ENCODE data around the gene CEP85. TPM values are rescaled to one million over a fixed set of nuclear protein-coding genes. Genes with fewer than 3 reads are reported as not detected.

Gene CEP85
- total RNA-seq, 1 donor, result 13.0 TPM

DNA sequence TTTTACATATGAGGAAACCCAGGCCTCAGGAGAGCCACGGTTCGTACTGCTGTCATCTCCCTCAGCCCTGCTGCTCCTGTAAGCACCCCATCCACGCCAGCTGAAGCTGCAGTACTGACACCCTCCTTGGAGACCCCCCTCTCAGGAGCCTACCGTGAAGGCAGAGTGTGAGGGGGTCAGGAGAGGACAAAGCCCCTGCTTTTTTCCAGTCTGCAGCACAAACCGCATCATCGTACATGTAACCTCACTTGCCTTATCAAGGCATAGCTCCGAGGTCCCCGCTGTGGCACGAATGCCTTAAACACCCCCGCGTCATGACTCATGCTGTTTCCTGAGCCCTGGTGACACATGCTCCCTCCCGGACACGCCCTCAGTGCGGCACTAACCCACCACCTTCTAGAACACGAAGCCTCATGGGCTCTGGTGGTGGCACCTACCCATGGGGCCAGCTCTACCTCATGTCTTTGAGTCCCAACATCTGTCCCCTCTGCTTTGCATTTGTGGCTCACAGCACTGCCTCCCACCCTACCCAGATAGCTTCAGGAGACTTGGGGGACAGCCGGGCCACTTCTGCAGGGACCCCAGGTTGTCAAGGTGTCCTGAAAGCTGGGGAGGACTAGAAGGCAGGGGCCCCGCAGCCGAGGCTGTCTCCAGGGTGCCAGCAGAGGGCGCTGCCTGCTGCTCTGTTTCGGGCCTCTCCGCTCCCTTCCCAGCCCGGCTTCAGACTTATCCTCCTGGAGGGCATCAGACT, 50.8 kb downstream of the CEP85 start:
- peak; percentile 86 for DNase-seq (ENCODE audit: low read depth)
- TF ChIP-seq, protein P1, sequence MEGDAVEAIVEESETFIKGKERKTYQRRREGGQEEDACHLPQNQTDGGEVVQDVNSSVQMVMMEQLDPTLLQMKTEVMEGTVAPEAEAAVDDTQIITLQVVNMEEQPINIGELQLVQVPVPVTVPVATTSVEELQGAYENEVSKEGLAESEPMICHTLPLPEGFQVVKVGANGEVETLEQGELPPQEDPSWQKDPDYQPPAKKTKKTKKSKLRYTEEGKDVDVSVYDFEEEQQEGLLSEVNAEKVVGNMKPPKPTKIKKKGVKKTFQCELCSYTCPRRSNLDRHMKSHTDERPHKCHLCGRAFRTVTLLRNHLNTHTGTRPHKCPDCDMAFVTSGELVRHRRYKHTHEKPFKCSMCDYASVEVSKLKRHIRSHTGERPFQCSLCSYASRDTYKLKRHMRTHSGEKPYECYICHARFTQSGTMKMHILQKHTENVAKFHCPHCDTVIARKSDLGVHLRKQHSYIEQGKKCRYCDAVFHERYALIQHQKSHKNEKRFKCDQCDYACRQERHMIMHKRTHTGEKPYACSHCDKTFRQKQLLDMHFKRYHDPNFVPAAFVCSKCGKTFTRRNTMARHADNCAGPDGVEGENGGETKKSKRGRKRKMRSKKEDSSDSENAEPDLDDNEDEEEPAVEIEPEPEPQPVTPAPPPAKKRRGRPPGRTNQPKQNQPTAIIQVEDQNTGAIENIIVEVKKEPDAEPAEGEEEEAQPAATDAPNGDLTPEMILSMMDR (IDR thresholded peaks at IDR 0.05; ENCODE audit: insufficient read depth, low read depth, low read length), result peak; percentile 78
- no peak overlapping the region for H3K4me3 ChIP-seq (ENCODE audit: low read depth, low read length)

DNA sequence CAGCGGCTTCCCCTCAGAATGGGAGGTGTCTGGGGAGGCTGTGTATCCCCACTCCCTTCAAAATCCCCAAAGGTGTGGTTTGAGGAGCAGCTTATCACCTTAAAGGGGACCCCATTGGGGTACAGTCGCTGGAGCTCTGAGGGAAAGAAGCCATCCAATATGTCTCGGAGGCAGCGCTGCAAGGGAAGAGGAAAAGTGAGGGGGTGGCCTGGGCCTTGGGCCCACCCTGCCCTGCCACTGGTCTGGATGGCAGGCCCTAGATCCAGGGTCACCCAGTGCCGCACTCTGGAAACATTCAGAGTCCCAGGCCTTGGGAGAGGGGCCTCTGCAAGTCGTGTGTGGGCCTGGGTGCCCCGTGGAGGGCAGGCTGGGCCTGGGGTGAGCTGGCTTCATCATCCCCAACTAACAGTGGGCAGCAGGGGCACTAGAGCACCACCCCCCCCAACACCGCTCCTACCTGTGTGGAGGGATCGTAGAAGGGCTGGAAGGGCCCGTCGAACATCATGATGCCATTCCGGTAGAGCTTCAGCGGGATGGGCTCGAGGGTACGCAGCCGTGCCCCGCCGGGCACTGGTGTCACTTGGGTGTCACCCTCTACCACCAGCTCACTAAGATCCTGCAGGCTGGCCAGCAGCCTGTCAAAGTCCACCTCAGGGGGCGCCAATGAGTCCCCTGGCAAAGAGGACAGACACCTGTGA, 51.5 kb downstream of the CEP85 start:
- H3K4me3 ChIP-seq (ENCODE audit: low read depth, low read length), result no peak overlapping the region
- TF ChIP-seq, protein P1 (IDR thresholded peaks at IDR 0.05; ENCODE audit: insufficient read depth, low read depth, low read length), result peak; percentile 53
- DNase-seq (ENCODE audit: low read depth), result no peak

DNA sequence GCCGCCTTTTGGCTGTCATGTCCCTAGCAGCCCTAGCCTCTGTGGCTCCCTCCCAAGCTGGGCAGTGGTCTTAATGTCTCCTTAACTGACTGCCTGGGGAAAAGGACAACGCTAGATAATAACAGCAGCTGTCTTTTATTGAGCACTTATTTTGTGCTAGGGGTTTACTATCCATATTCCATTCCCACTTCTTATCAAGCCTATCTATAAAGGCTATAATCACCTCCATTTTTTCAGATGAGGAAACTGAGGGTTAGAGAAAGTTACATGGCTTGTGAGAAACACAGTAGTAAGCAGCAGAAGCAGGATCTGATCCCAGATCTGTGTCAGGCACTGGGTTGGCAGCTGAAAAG, 52.0 kb downstream of the CEP85 start:
- TF ChIP-seq, protein P1 (IDR thresholded peaks at IDR 0.05; ENCODE audit: insufficient read depth, low read depth, low read length), result no peak
- DNase-seq (ENCODE audit: low read depth), result no peak
- H3K4me3 ChIP-seq (ENCODE audit: low read depth, low read length), result no peak overlapping the region

DNA sequence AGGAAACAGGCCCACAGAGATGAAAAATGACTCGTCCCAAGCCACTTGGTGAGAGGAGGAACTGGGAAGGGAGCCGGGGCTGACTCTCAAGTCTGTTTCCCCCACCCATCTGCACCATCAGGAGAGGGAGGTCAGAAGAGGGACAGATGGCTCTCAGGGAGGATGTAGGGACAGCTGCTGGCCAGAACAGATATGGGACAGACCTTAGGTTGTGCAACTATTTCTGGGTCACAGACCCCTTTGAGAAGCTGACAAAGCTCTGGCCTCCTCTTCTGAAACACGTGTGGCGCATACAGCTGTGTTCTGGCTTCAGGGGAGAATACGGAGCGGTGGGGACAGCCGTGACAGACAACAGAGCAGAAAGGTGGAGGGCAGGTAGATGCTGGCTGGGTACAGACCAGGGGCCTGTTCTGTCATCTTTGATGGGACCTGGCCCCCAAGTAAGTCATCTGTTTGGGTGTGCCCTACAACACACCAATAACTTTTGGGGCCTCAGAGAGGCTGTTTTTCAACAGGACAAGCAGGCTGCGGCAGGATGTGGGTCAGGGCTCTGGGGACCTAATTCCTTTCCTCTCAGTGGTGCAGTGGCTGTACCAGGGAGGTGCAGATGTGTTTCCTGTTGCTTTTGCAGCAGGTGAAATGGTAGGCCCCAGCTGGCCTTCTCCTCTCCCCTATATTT, 53.2 kb downstream of the CEP85 start:
- DNase-seq (ENCODE audit: low read depth), result no peak
- H3K4me3 ChIP-seq (ENCODE audit: low read depth, low read length), result no peak overlapping the region
- TF ChIP-seq, protein P1 (IDR thresholded peaks at IDR 0.05; ENCODE audit: insufficient read depth, low read depth, low read length), result no peak

DNA sequence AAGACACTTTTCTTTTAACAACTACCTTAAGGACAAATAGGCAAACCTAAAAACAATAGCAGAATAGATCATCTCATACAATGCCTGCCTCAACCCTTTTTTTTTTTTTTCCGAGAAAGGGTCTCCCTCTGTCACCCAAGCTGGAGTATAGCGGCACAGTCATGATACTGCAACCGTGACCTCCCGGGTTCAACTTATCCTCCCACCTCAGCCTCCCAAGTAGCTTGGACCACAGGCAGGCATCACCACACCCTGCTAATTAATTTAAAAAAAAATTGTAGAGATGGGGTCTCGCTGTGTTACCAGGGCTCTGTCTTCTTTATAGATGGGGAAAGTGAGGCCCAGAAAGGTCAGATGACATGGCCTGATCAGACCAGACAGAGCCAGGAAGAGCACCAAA, 53.8 kb downstream of the CEP85 start:
- no peak for DNase-seq (ENCODE audit: low read depth)
- H3K4me3 ChIP-seq (ENCODE audit: low read depth, low read length), result no peak overlapping the region
- TF ChIP-seq, protein P1 (IDR thresholded peaks at IDR 0.05; ENCODE audit: insufficient read depth, low read depth, low read length), result no peak

DNA sequence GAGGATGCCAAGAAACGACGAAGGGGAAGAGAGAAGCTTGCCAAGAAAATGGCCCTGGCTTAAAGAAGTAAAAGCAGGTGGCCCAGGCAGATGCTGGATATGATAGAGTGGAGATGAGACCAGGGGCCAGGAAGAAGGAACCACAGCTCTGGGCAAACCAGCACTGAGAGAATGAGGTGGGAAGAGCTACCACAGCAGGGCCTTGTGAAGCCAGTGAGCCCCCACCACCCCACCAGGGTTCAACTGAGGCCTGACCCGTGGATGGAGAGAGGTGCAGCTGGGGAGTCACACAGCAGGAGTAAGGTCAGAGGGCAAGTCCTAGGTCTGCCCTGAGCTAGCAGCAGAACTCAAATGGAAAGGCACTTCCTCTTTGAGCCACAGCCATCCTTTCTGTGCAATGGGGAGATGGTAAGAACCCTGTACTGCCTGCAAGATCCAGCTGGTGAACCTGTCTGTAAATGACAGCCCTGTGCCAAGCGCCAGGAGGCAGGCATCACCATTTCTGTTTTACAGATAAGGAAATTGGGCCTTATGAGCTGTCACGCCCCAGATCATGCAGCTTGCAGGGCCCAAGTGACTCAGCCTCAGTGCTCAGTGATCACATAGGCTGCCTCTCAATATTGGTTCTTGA, 54.4 kb downstream of the CEP85 start:
- DNase-seq (ENCODE audit: low read depth), result no peak
- no peak overlapping the region for H3K4me3 ChIP-seq (ENCODE audit: low read depth, low read length)
- TF ChIP-seq, protein P1 (IDR thresholded peaks at IDR 0.05; ENCODE audit: insufficient read depth, low read depth, low read length), result no peak
